ENCODE data around the gene PALD1.

- no peak for TF ChIP-seq CTCF (IDR thresholded peaks at IDR 0.05)
- TF ChIP-seq POLR2A (IDR thresholded peaks at IDR 0.05): no peak
Measured at GRCh38 chr10:70592186-70592735, 113.7 kb downstream of the PALD1 start.

All from adrenal gland (tissue), 5 donors.